Left lung (tissue), 10 donors: ENCODE data around the gene PLCL1. TPM values are rescaled to one million over a fixed set of nuclear protein-coding genes. Genes with fewer than 3 reads are reported as not detected.

Experiments
- ATAC-seq: fragments of 200-7000 bp; cut with Tn5 transposase; one replicate; pipeline ENCODE4 v1.9.1; 2020; ENCODE audit warnings: moderate library complexity
- DNase-seq, 4 donors: peaks; one replicate each; pipeline ENCODE4 v3.0.0-alpha.2; 2013 to 2020
- H3K27ac ChIP-seq, 2 donors: fragments of 200-600 bp; sonication (generic) in 1 of 2; one replicate each; pipeline versions ENCODE4 v1.5.0 to v1.8.0; 2020 to 2021
- H3K27me3 ChIP-seq, 2 donors: fragments of 200-600 bp; sonication (generic) in 1 of 2; one replicate each; pipeline versions ENCODE4 v1.5.0 to v1.8.0; 2020 to 2021
- H3K36me3 ChIP-seq, 2 donors: fragments of 200-600 bp; sonication (generic) in 1 of 2; one replicate each; pipeline versions ENCODE4 v1.5.0 to v1.8.0; 2020 to 2021
- H3K4me1 ChIP-seq, 2 donors: fragments of 200-600 bp; one replicate each; pipeline ENCODE4 v1.8.0; 2021
- H3K4me3 ChIP-seq, 2 donors: fragments of 200-600 bp; sonication (generic) in 1 of 2; one replicate each; pipeline versions ENCODE4 v1.5.0 to v1.8.0; 2020 to 2021; ENCODE audit warnings: mild to moderate bottlenecking in 1 of 2
- H3K9me3 ChIP-seq, 2 donors: fragments of 200-600 bp; sonication (generic) in 1 of 2; one replicate each; pipeline versions ENCODE4 v1.5.0 to v1.8.0; 2020 to 2021
- intact Hi-C, 2 donors: fragments of 100-400 bp; cut with DNase I; formaldehyde crosslinking; loops; one replicate each; pipeline versions ENCODE4 v1.11.2 to v1.14.2; 2022
- polyA plus RNA-seq, 6 donors: library from polyadenylated mRNA; unstranded; fragments of 120-200 nt; gene quantifications; one replicate each; pipeline ENCODE4 v1.2.1, GENCODE V29; 2013; ENCODE audit not compliant: insufficient read length in 6 of 6
- total RNA-seq, 2 donors: library from RNA; stranded (reverse); fragmentation: NEBNext Ultra II Directional; extraction: Animal tissue kit (Norgen Biotek cat#: 25700); gene quantifications; one replicate each; pipeline ENCODE4 v1.2.1, GENCODE V29; 2021
- TF ChIP-seq, protein P1 (sequence below), 2 donors: fragments of 200-600 bp; sonication (generic) in 1 of 2; IDR thresholded peaks; one replicate each; pipeline versions ENCODE4 v1.5.0 to v1.8.0; 2021; ENCODE audit warnings: antibody characterized with exemption in 2 of 2
- donor health status: DM: no; HTN: yes; CAD: no.
- donor health status: DM: no; HTN: no; CAD: no.

PLCL1 gene
- total and polyA plus RNA-seq, 8 donors: 3.4 to 15.3 (median 10.3) TPM

GRCh38 chr2:197851451-197851850 lies 47.1 kb downstream of the PLCL1 start:
- H3K9me3 ChIP-seq: no peaks in the 10 kb centered on the region
- H3K27ac ChIP-seq: no peak overlapping the region
- no peak overlapping the region for H3K4me3 ChIP-seq
- no peaks in the 10 kb centered on the region for H3K27me3 ChIP-seq
- TF ChIP-seq, protein P1, sequence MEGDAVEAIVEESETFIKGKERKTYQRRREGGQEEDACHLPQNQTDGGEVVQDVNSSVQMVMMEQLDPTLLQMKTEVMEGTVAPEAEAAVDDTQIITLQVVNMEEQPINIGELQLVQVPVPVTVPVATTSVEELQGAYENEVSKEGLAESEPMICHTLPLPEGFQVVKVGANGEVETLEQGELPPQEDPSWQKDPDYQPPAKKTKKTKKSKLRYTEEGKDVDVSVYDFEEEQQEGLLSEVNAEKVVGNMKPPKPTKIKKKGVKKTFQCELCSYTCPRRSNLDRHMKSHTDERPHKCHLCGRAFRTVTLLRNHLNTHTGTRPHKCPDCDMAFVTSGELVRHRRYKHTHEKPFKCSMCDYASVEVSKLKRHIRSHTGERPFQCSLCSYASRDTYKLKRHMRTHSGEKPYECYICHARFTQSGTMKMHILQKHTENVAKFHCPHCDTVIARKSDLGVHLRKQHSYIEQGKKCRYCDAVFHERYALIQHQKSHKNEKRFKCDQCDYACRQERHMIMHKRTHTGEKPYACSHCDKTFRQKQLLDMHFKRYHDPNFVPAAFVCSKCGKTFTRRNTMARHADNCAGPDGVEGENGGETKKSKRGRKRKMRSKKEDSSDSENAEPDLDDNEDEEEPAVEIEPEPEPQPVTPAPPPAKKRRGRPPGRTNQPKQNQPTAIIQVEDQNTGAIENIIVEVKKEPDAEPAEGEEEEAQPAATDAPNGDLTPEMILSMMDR (IDR thresholded peaks at IDR 0.05): no peak
- no peaks in the 10 kb centered on the region for H3K36me3 ChIP-seq
- ATAC-seq (no peak), DNase-seq (no peak)
- no peaks in the 10 kb centered on the region for H3K4me1 ChIP-seq
- intact Hi-C loops: no loop called here

DNA sequence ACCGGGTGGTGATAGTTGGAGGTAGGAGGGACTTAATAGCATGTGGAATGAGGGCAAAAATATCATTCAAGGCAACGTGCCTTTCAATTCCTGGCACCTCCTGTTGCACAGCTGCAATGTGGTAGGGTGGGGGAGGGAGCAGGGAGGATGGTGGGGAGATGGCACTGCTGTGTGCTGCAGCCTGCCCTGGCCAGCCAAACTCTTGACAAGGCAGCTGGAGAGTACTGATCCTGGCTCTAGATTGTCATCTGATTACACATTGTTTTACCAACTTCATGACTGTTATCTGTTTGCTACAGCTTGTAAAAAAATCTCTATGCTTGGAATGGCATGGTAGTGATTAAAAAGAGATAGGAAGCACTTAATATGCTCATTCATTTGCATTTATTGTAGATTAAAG lies 47.7 kb downstream of the PLCL1 start:
- intact Hi-C loops: no loop called here

DNA sequence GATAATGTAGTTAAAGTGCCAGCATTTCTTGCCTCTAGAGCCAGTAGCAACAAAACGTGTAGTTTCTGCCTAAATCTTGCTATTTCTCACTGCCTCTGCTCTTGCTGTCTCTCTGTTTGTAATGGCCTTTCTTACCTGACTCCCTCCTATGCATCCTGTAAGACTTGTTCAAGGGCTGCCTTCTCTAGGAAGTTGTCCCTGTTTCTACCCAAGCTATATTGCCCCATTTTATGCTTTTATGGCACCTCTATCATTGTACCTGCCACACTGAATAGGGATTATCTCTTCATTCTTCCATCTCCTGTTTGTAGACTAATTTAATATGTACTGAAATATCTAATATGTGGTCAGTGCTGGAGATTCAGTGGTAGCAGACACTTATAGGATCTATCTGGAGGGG lies 49.2 kb downstream of the PLCL1 start:
- Histone ChIP-seq H3K27me3 (no peaks in the 10 kb centered on the region), H3K4me3 (no peak overlapping the region)
- intact Hi-C loops: no loop called here

More for the DNA sequence above, 47.7 kb downstream of the PLCL1 start:
- no peaks in the 10 kb centered on the region for H3K36me3 ChIP-seq
- DNase-seq: no peak
- no peak overlapping the region for H3K27ac ChIP-seq
- no peak for ATAC-seq
- TF ChIP-seq, protein P1 (IDR thresholded peaks at IDR 0.05): no peak
- no peak overlapping the region for H3K4me3 ChIP-seq
- no peaks in the 10 kb centered on the region for H3K27me3 ChIP-seq
- H3K9me3 ChIP-seq: no peaks in the 10 kb centered on the region
- H3K4me1 ChIP-seq: no peaks in the 10 kb centered on the region

DNA sequence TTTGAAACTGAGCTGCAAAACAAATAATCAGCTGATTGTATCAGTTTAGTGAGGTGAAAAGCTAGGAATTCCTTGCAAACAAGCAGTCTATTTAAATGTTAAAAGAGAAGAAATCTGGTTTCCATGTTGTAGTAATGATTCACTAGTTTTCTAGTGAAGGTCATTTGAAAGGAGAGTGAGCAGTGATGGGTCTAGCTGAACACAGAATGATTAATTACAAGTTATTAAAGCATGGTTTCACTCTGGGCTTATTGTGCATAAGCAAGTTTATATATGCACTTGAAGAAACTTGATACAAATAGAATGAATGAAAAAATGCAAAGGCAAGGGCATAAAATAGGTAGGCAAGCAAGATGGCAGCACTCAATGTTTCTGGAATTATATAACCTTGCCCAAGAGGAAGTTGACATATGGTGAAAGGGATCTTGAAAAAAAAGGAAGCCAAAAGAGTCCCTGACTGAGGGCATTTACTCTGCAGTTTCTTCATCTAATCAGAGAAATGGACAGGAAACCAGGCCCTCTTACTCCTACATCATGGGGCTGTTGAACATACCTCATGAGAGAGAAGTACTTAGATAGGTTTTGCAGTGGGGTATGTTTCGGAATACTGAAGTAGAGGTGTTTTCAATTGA lies 53.2 kb downstream of the PLCL1 start:
- Histone ChIP-seq H3K27me3 (no peaks in the 10 kb centered on the region), H3K4me1 (no peaks in the 10 kb centered on the region), H3K9me3 (peaks cover 0 to 13% of the 10 kb centered on the region in 2 donors), H3K4me3 (no peak overlapping the region), H3K36me3 (no peaks in the 10 kb centered on the region), H3K27ac (peak overlapping the region in 1 of 2 donors; percentile 57)
- intact Hi-C loops: no loop called here
- TF ChIP-seq, protein P1 (IDR thresholded peaks at IDR 0.05): no peak
- no peak for ATAC-seq
- no peak for DNase-seq

More for the DNA sequence above, 49.2 kb downstream of the PLCL1 start:
- Histone ChIP-seq H3K4me1 (no peaks in the 10 kb centered on the region), H3K36me3 (no peaks in the 10 kb centered on the region), H3K27ac (no peak overlapping the region), H3K9me3 (peaks cover 0 to 4% of the 10 kb centered on the region in 2 donors)
- TF ChIP-seq, protein P1 (IDR thresholded peaks at IDR 0.05): no peak
- no peak for ATAC-seq
- DNase-seq: no peak

DNA sequence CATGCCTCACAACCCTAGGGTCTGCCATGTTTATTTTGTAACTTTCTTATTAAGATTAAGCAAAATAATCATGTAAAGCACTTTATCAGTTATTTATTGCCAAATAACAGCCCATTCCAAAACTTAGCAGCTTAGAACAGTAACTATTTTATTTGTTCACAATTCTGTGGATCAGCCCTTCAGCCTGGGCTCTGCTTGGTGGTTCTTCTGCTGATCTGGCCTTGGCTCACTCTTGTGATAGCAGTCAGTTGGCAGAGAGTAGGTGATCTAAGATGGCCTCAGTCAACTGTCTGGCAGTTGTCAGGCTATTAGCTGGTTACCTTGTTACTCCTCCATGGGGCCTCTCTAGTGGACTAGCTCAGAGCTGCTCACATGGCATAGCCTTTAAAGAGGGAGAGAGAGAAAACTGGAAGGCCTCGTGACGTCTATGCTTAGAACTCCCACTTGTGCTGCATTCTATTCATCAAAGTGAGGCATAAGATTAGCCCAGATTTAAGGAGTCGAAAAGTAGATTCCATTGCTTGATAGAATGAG lies 54.3 kb downstream of the PLCL1 start:
- no peaks in the 10 kb centered on the region for H3K27me3 ChIP-seq
- ATAC-seq: no peak
- H3K36me3 ChIP-seq: no peaks in the 10 kb centered on the region
- TF ChIP-seq, protein P1 (IDR thresholded peaks at IDR 0.05): no peak
- peak overlapping the region in 1 of 2 donors; percentile 57 for H3K27ac ChIP-seq
- peaks cover 0 to 13% of the 10 kb centered on the region in 2 donors for H3K9me3 ChIP-seq
- H3K4me1 ChIP-seq: no peaks in the 10 kb centered on the region
- no peak for DNase-seq
- intact Hi-C loops: no loop called here
- H3K4me3 ChIP-seq: no peak overlapping the region
